Calu3 (cell line): ENCODE results near the gene HSPB3. TPM values are rescaled to one million over a fixed set of nuclear protein-coding genes. Genes with fewer than 3 reads are reported as not detected.

Experiments used
- BruUV-seq: library from RNA; stranded (reverse); fragments of 400-500 nt; replicated peaks from 2 replicates; lab custom pipeline; 2021; lab: Mats Ljungman, UMichigan
- CTCF ChIA-PET: fragments of 300-600 bp; sonication (Branson Sonifier 250); formaldehyde crosslinking; loops from one replicate; lab custom pipeline; 2022; ENCODE audit warnings: antibody characterized with exemption; lab: Charles Lee
- DNase-seq: peaks from one replicate; pipeline ENCODE4 v3.0.0; 2022
- H3K27ac Mint-ChIP-seq: one replicate; pipeline ENCODE4 v1.8.0; 2022; ENCODE audit warnings: mixed read lengths; ENCODE audit not compliant: unreplicated experiment
- H3K27me3 Mint-ChIP-seq: one replicate; pipeline ENCODE4 v1.8.0; 2022; ENCODE audit warnings: mixed read lengths; ENCODE audit not compliant: unreplicated experiment
- H3K36me3 Mint-ChIP-seq: one replicate; pipeline ENCODE4 v1.8.0; 2022; ENCODE audit warnings: mild to moderate bottlenecking, moderate library complexity, mixed read lengths; ENCODE audit not compliant: insufficient read depth, unreplicated experiment
- H3K4me1 Mint-ChIP-seq: one replicate; pipeline ENCODE4 v1.8.0; 2022; ENCODE audit warnings: mild to moderate bottlenecking, low read depth, mixed read lengths; ENCODE audit not compliant: unreplicated experiment
- H3K4me3 Mint-ChIP-seq: one replicate; pipeline ENCODE4 v1.8.0; 2022; ENCODE audit warnings: mild to moderate bottlenecking, low read depth, moderate library complexity, mixed read lengths; ENCODE audit not compliant: unreplicated experiment
- H3K9me3 Mint-ChIP-seq: one replicate; pipeline ENCODE4 v1.8.0; 2022; ENCODE audit warnings: low read depth, mixed read lengths; ENCODE audit not compliant: unreplicated experiment
- CTCF ChIP-seq: fragments of 200-600 bp; IDR thresholded peaks from one replicate; pipeline ENCODE4 v1.8.0; 2022; ENCODE audit warnings: antibody characterized with exemption; ENCODE audit not compliant: unreplicated experiment
- intact Hi-C: fragments of 100-400 bp; cut with micrococcal nuclease; formaldehyde crosslinking; loops from one replicate; pipeline ENCODE4 v1.10.0; 2022; ENCODE audit not compliant: unreplicated experiment
- total RNA-seq: library from RNA; stranded (reverse); gene quantifications from 2 replicates; pipeline ENCODE4 v1.2.3, GENCODE V29; 2022

The HSPB3 gene
- total RNA-seq, 1 experiment from 2014 or later = not detected

GRCh38 chr5:54471398-54471797 lies 15.9 kb downstream of the HSPB3 start:
- TF ChIP-seq CTCF = no peak
- no peaks in the 10 kb centered on the region for H3K36me3 Mint-ChIP-seq
- CTCF ChIA-PET = interaction anchor here (1.4 kb wide), 1 partner anchor 18 kb away, joined by 5 read pairs; no protein-coding TSS in a partner anchor

GRCh38 chr5:54476682-54477081 lies 21.2 kb downstream of the HSPB3 start:
- CTCF ChIA-PET = interaction anchor here (0.7 kb wide), 1 partner anchor 1488 kb away, joined by 3 read pairs; no protein-coding TSS in a partner anchor
- BruUV-seq = no TSS peak
- no peak overlapping the region for H3K4me3 Mint-ChIP-seq
- no peak for DNase-seq
- H3K36me3 Mint-ChIP-seq = no peaks in the 10 kb centered on the region
- H3K27ac Mint-ChIP-seq = no peak overlapping the region
- no peak for TF ChIP-seq CTCF
- no peaks in the 10 kb centered on the region for H3K9me3 Mint-ChIP-seq
- peaks cover 44% of the 10 kb centered on the region for H3K27me3 Mint-ChIP-seq
- no peaks in the 10 kb centered on the region for H3K4me1 Mint-ChIP-seq
- intact Hi-C loops = no loop called here

More at GRCh38 chr5:54471398-54471797, 15.9 kb downstream of the HSPB3 start:
- Mint-ChIP-seq H3K9me3 (no peaks in the 10 kb centered on the region), H3K27me3 (peaks cover 28% of the 10 kb centered on the region), H3K27ac (no peak overlapping the region), H3K4me1 (no peaks in the 10 kb centered on the region), H3K4me3 (no peak overlapping the region)
- BruUV-seq = no TSS peak
- no peak for DNase-seq
- intact Hi-C loops = no loop called here

GRCh38 chr5:54477941-54478478 lies 22.5 kb downstream of the HSPB3 start:
- TF ChIP-seq CTCF = no peak
- DNase-seq = no peak
- no TSS peak for BruUV-seq
- H3K4me3 Mint-ChIP-seq = no peak overlapping the region
- no peaks in the 10 kb centered on the region for H3K4me1 Mint-ChIP-seq
- H3K36me3 Mint-ChIP-seq = no peaks in the 10 kb centered on the region
- H3K27me3 Mint-ChIP-seq = peaks cover 38% of the 10 kb centered on the region
- no peak overlapping the region for H3K27ac Mint-ChIP-seq
- CTCF ChIA-PET = interaction anchor here (0.5 kb wide), 1 partner anchor 11 kb away, joined by 3 read pairs; no protein-coding TSS in a partner anchor
- intact Hi-C loops = no loop called here
- no peaks in the 10 kb centered on the region for H3K9me3 Mint-ChIP-seq

- no TSS peak for BruUV-seq
- no peak for TF ChIP-seq CTCF
- CTCF ChIA-PET = interaction anchor here (1.5 kb wide), 1 partner anchor 9 kb away, joined by 5 read pairs; no protein-coding TSS in a partner anchor
- Mint-ChIP-seq H3K4me1 (no peaks in the 10 kb centered on the region), H3K27ac (no peak overlapping the region), H3K4me3 (no peak overlapping the region), H3K9me3 (no peaks in the 10 kb centered on the region), H3K36me3 (no peaks in the 10 kb centered on the region), H3K27me3 (peaks cover 44% of the 10 kb centered on the region)
- intact Hi-C loops = no loop called here
- no peak for DNase-seq
Measured at GRCh38 chr5:54480296-54480695, 24.8 kb downstream of the HSPB3 start.
